Mesenchymal stem cell (in vitro differentiated cells and primary cell): ENCODE results near the gene C10orf90.

Source experiments
- DNase-seq: peaks from one replicate; pipeline ENCODE4 v3.0.0-alpha.2; 2013
- H2AFZ ChIP-seq: one replicate; pipeline ENCODE4 v1.6.1; 2013; ENCODE audit warnings: low read depth, mild to moderate bottlenecking, control low read depth, inconsistent platforms, low read length, moderate library complexity
- H2AK5ac ChIP-seq: 2 replicates; pipeline ENCODE4 v1.6.1; 2013; ENCODE audit warnings: low read length, moderate library complexity, mild to moderate bottlenecking, inconsistent platforms; ENCODE audit not compliant: severe bottlenecking
- H2BK120ac ChIP-seq: one replicate; pipeline ENCODE4 v1.6.1; 2013; ENCODE audit warnings: low read depth, mild to moderate bottlenecking, inconsistent platforms, low read length, moderate library complexity
- H2BK12ac ChIP-seq, 2 experiments: one replicate each; pipeline ENCODE4 v1.6.1; 2013; ENCODE audit warnings: inconsistent platforms in 2 of 2, low read length in 2 of 2, mild to moderate bottlenecking in 2 of 2, moderate library complexity in 2 of 2, control low read depth in 1 of 2
- H2BK15ac ChIP-seq: one replicate; pipeline ENCODE4 v1.6.1; 2013; ENCODE audit warnings: mild to moderate bottlenecking, low read depth, inconsistent platforms; ENCODE audit not compliant: poor library complexity, severe bottlenecking
- H2BK5ac ChIP-seq: 2 replicates; pipeline ENCODE4 v1.6.1; 2013; ENCODE audit warnings: low read depth, mild to moderate bottlenecking, low read length, control low read depth, inconsistent platforms; ENCODE audit not compliant: poor library complexity, severe bottlenecking
- H3K14ac ChIP-seq, 2 experiments: one replicate each; pipeline ENCODE4 v1.6.1; 2013; ENCODE audit warnings: inconsistent platforms in 2 of 2, low read length in 2 of 2, control low read depth in 1 of 2, mild to moderate bottlenecking in 1 of 2, moderate library complexity in 1 of 2
- H3K18ac ChIP-seq, 2 experiments: one replicate each; pipeline ENCODE4 v1.6.1; 2013; ENCODE audit warnings: inconsistent platforms in 2 of 2, low read length in 2 of 2, control low read depth in 1 of 2, low read depth in 1 of 2, mild to moderate bottlenecking in 1 of 2
- H3K23ac ChIP-seq, 2 experiments: one replicate each; pipeline ENCODE4 v1.6.1; 2013; ENCODE audit warnings: inconsistent platforms in 2 of 2, low read length in 2 of 2, mild to moderate bottlenecking in 2 of 2, moderate library complexity in 2 of 2, control low read depth in 1 of 2
- H3K27ac ChIP-seq: 2 replicates; pipeline ENCODE4 v1.5.1; 2013; ENCODE audit warnings: mild to moderate bottlenecking, moderate library complexity, low read length, control low read depth, inconsistent platforms; ENCODE audit not compliant: poor library complexity, severe bottlenecking
- H3K27me3 ChIP-seq, 2 experiments: 2 replicates each; pipeline versions ENCODE4 v1.6.1 to v1.7.0; 2013; ENCODE audit warnings: low read length in 2 of 2, mild to moderate bottlenecking in 2 of 2, moderate library complexity in 2 of 2, control low read depth in 1 of 2, inconsistent platforms in 1 of 2; ENCODE audit not compliant: control insufficient read depth in 1 of 2, insufficient read depth in 1 of 2
- H3K36me3 ChIP-seq, 2 experiments: 2 replicates each; pipeline versions ENCODE4 v1.6.1 to v1.7.0; 2013; ENCODE audit warnings: low read length in 2 of 2, control low read depth in 1 of 2, inconsistent platforms in 1 of 2, low read depth in 1 of 2, mild to moderate bottlenecking in 1 of 2; ENCODE audit not compliant: insufficient read depth in 2 of 2, control insufficient read depth in 1 of 2
- H3K4ac ChIP-seq, 2 experiments: one replicate each; pipeline ENCODE4 v1.6.1; 2013; ENCODE audit warnings: inconsistent platforms in 2 of 2, low read length in 2 of 2, mild to moderate bottlenecking in 2 of 2, moderate library complexity in 2 of 2, control low read depth in 1 of 2, low read depth in 1 of 2
- H3K4me1 ChIP-seq: 2 replicates; pipeline ENCODE4 v1.6.1; 2013; ENCODE audit warnings: low read depth, low read length, control low read depth; ENCODE audit not compliant: control insufficient read depth, insufficient read depth
- H3K4me2 ChIP-seq: 2 replicates; pipeline ENCODE4 v1.6.1; 2013; ENCODE audit warnings: low read length, mild to moderate bottlenecking, inconsistent platforms; ENCODE audit not compliant: poor library complexity, severe bottlenecking
- H3K4me3 ChIP-seq, 2 experiments: 2 replicates each; pipeline versions ENCODE4 v1.5.1 to v1.7.0; 2013; ENCODE audit warnings: low read length in 2 of 2, mild to moderate bottlenecking in 2 of 2, control low read depth in 1 of 2, low read depth in 1 of 2; ENCODE audit not compliant: insufficient read depth in 1 of 2
- H3K79me1 ChIP-seq: replicated peaks from 2 replicates; pipeline ENCODE4 v1.6.1; 2013; ENCODE audit warnings: mild to moderate bottlenecking, control low read depth, low read length, inconsistent platforms; ENCODE audit not compliant: poor library complexity, severe bottlenecking
- H3K9ac ChIP-seq: 2 replicates; pipeline ENCODE4 v1.7.0; 2013; ENCODE audit warnings: mild to moderate bottlenecking, low read length, moderate library complexity
- H3K9me3 ChIP-seq: 2 replicates; pipeline ENCODE4 v1.7.0; 2013; ENCODE audit warnings: mild to moderate bottlenecking, low read length; ENCODE audit not compliant: control insufficient read depth
- H4K8ac ChIP-seq: one replicate; pipeline ENCODE4 v1.6.1; 2013; ENCODE audit warnings: inconsistent platforms, mild to moderate bottlenecking, low read length, moderate library complexity
- H4K91ac ChIP-seq: one replicate; pipeline ENCODE4 v1.6.1; 2013; ENCODE audit warnings: mild to moderate bottlenecking, low read length, inconsistent platforms
- whole genome bisulfite sequencing: methylation state at CpG from one replicate; pipeline ENCODE4 v1.1.7; 2013; ENCODE audit warnings: mixed read lengths; 5-methylcytosine and 5-hydroxymethylcytosine counted together

C10orf90 gene

DNA sequence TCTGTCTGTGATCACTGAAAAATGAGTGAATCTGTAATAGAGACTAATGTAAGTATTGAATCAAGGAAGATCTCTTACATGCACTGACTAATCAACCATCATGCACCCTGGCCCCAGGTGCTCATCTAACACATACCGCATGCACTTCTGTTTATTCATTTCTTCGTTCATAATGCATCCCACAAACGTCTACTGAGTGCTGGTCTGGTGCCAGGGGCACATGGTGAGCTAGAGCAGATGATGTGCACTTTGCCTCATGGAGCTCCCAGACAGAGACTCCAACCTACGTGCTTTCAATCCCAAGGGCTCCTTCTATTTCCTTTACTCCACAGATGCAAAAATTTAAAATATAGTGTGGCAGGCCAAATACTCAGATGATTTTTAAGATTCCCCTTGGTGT lies 10.7 kb downstream of the C10orf90 start:
- Histone ChIP-seq H3K14ac (no peak overlapping the region), H2AK5ac (no peak overlapping the region)

DNA sequence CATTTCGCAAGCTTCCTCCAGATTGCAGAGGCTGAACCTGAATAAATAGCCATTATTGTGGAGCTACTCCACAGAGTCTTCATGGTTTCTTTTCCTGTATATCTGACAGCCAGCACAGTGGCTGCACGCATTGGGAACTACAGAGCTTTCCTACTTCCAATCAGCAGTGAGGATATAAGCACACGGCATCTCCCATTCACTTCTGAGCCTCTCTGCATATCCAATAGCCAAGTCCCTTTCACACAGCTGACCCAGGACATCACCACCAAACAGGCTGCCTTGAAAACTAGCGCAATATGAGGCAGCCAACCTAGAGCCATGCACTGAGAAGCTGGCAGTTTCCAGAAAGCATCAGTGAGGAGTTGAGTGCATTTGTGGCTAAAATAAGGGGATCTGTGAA lies 11.6 kb downstream of the C10orf90 start:
- Histone ChIP-seq H2BK120ac (no peak overlapping the region), H3K14ac (no peak overlapping the region), H3K79me1 (no peaks in the 10 kb centered on the region), H3K4ac (peak overlapping the region in 1 of 2 experiments; percentile 79), H3K4me2 (no peak overlapping the region), H2BK5ac (no peak overlapping the region), H2AFZ (no peak overlapping the region), H2AK5ac (no peak overlapping the region), H3K27ac (no peak overlapping the region), H3K9me3 (no peaks in the 10 kb centered on the region), H4K8ac (peak overlapping the region; percentile 3), H3K9ac (no peak overlapping the region), H3K4me1 (no peaks in the 10 kb centered on the region), H2BK15ac (no peak overlapping the region), H3K27me3 (peaks cover 0 to 5% of the 10 kb centered on the region in 2 experiments), H3K36me3 (no peaks in the 10 kb centered on the region), H2BK12ac (peak overlapping the region; percentile 3 to 38), H3K4me3 (no peak overlapping the region), H4K91ac (no peak overlapping the region), H3K18ac (peak overlapping the region in 1 of 2 experiments; percentile 46), H3K23ac (no peak overlapping the region)
- 98% methylated on average over 4 of the region's 4 CpGs for WGBS
- no peak for DNase-seq

More for the DNA sequence above, 10.7 kb downstream of the C10orf90 start:
- Histone ChIP-seq H4K8ac (no peak overlapping the region), H3K27me3 (peaks cover 0 to 5% of the 10 kb centered on the region in 2 experiments), H3K9ac (no peak overlapping the region), H3K4ac (no peak overlapping the region), H2AFZ (no peak overlapping the region), H2BK5ac (no peak overlapping the region), H3K4me3 (no peak overlapping the region), H2BK120ac (peak overlapping the region; percentile 39), H3K4me1 (no peaks in the 10 kb centered on the region), H3K36me3 (no peaks in the 10 kb centered on the region), H4K91ac (peak overlapping the region; percentile 8), H3K79me1 (no peaks in the 10 kb centered on the region), H3K9me3 (no peaks in the 10 kb centered on the region), H2BK12ac (peak overlapping the region in 1 of 2 experiments; percentile 29), H2BK15ac (peak overlapping the region; percentile 45), H3K18ac (no peak overlapping the region), H3K23ac (no peak overlapping the region), H3K27ac (no peak overlapping the region), H3K4me2 (no peak overlapping the region)
- WGBS = 68% methylated on average over 3 of the region's 4 CpGs
- no peak for DNase-seq

DNA sequence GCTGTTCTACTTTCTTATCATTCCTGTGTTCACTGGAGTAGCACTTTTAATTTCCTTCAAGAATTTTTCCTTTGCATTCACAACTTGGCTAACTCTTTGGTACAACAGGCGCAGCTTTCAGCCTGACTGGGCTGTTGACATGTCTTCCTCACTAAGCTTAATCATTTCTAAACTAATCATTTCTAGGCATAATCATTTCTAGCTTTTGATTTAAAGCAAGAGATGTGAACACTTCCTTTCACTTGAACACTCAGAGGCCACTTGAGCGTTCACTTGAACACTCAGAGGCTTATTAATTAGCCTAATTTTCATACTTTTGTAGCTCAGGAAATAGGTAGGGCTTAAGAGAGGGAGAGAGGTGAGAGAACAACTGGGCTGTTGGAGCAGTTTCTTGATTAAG lies 15.9 kb downstream of the C10orf90 start:
- Histone ChIP-seq H2BK12ac (no peak overlapping the region), H3K4me1 (no peaks in the 10 kb centered on the region), H2BK120ac (no peak overlapping the region), H3K27ac (no peak overlapping the region), H2BK15ac (no peak overlapping the region), H3K9ac (no peak overlapping the region), H3K79me1 (no peaks in the 10 kb centered on the region), H3K18ac (no peak overlapping the region), H2BK5ac (no peak overlapping the region), H3K4me2 (no peak overlapping the region), H3K9me3 (no peaks in the 10 kb centered on the region), H4K91ac (no peak overlapping the region), H3K4ac (no peak overlapping the region), H3K14ac (no peak overlapping the region), H4K8ac (no peak overlapping the region), H3K36me3 (no peaks in the 10 kb centered on the region), H3K23ac (no peak overlapping the region), H3K4me3 (no peak overlapping the region), H2AFZ (no peak overlapping the region), H2AK5ac (no peak overlapping the region), H3K27me3 (peaks cover 0 to 5% of the 10 kb centered on the region in 2 experiments)
- 94% methylated on average over 1 of the region's 2 CpGs for whole genome bisulfite sequencing
- no peak for DNase-seq

DNA sequence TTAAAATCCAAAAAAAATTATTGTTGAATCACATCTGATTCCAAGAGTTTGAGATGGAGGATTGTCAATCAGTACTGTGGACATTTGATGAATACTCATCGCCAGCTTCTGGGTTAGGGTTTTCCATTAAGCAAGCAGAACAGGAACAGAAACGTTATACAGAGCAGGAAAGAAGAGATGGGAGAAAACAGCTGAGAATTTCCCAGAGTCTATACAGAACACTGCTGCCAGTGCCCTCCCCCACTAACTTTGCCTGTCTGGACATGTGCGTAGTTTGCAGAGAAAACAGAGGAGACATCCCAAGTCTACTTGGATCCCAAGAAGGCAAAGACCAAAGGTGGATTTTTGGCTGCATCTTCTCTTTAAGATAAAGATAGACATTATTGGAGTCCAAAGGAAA lies 19.0 kb downstream of the C10orf90 start:
- no peak overlapping the region for H3K23ac ChIP-seq
- H4K8ac ChIP-seq = no peak overlapping the region
- H3K4me3 ChIP-seq = no peak overlapping the region
- WGBS = 83% methylated on average over 2 of the region's 3 CpGs
- no peak overlapping the region for H2AK5ac ChIP-seq
- H2AFZ ChIP-seq = no peak overlapping the region
- H3K27me3 ChIP-seq = peaks cover 0 to 5% of the 10 kb centered on the region in 2 experiments
- no peaks in the 10 kb centered on the region for H3K9me3 ChIP-seq
- H3K36me3 ChIP-seq = no peaks in the 10 kb centered on the region
- H3K4me2 ChIP-seq = no peak overlapping the region
- H2BK12ac ChIP-seq = no peak overlapping the region
- no peak overlapping the region for H3K18ac ChIP-seq
- no peak overlapping the region for H3K14ac ChIP-seq
- H2BK5ac ChIP-seq = no peak overlapping the region
- no peak overlapping the region for H2BK120ac ChIP-seq
- no peak overlapping the region for H4K91ac ChIP-seq
- no peak for DNase-seq
- H3K27ac ChIP-seq = no peak overlapping the region
- H3K4ac ChIP-seq = no peak overlapping the region
- H3K4me1 ChIP-seq = no peaks in the 10 kb centered on the region
- H3K9ac ChIP-seq = no peak overlapping the region
- H2BK15ac ChIP-seq = no peak overlapping the region
- H3K79me1 ChIP-seq = no peaks in the 10 kb centered on the region
